ENCODE data around the gene PMM2.

Gene PMM2

DNA sequence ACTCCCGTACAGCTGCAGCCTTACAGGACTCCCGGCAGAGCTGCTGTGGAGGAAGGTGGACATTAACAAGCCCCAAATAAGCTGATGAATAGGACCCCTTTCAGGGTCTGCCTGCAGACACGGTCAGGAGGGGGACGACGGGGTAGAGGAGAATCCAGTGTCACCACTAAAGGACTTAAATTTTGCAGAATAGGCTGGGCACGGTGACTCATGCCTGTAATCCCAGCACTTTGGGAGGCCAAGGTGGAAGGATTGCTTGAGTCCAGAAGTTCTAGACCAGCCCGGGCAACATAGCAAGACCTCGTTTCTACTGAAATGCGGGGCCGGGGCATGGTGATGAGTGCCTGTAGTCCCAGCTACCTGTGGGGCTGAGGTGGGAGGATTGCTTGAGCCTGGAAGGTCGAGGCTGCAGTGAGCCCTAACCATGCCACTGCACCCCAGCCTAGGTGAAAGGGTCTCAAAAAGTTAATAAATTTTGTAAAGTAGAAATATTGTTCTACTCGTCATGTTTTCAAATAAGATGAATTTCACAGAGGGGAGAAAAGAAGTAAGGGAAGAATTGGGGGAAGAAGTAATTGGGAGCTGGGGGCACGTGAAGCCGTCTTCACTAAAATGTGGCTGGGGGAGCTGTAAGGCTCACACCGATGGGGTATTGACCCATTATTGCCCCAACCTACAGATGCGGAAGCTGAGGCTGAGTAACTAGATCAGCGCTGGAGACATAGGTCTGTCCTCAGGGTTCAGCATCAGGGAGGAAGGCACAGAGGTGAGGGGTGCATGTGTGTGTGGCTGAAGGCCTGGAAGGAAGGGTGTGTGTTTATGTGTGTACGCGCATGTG, 89.2 kb downstream of the PMM2 start:
- DNase-seq (ENCODE audit: low read depth): no peak
- no peak overlapping the region for H3K4me3 ChIP-seq (ENCODE audit: low read length)
- no peaks in the 10 kb centered on the region for H3K27me3 ChIP-seq (replicated peaks; ENCODE audit: control insufficient read depth, insufficient read depth, low read length)
- H3K4me1 ChIP-seq (ENCODE audit: control insufficient read depth, insufficient read depth, low read length): peaks cover 40% of the 10 kb centered on the region
- H3K36me3 ChIP-seq (ENCODE audit: control insufficient read depth, insufficient read depth, low read length, severe bottlenecking): peaks cover 17% of the 10 kb centered on the region
- no peak overlapping the region for H3K9ac ChIP-seq (ENCODE audit: low read length)
- no peaks in the 10 kb centered on the region for H3K9me3 ChIP-seq (ENCODE audit: control insufficient read depth, low read length)

DNA sequence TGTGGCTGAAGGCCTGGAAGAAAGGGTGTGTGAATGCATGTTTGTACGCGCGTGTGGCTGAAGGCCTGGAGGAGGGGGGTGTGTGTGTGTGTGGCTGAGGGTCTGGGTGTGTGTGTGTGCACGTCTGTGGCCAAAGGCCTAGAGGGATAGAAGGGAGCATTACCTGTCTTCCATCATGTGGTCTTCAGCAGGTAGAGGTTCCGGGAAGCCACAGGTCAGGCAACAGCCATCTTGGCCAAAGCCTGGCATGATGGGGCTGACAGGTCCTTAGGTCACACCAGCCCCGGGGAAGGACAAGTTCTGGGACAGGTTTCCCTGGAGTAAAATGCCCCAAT, 89.8 kb downstream of the PMM2 start:
- no peak for DNase-seq (ENCODE audit: low read depth)

DNA sequence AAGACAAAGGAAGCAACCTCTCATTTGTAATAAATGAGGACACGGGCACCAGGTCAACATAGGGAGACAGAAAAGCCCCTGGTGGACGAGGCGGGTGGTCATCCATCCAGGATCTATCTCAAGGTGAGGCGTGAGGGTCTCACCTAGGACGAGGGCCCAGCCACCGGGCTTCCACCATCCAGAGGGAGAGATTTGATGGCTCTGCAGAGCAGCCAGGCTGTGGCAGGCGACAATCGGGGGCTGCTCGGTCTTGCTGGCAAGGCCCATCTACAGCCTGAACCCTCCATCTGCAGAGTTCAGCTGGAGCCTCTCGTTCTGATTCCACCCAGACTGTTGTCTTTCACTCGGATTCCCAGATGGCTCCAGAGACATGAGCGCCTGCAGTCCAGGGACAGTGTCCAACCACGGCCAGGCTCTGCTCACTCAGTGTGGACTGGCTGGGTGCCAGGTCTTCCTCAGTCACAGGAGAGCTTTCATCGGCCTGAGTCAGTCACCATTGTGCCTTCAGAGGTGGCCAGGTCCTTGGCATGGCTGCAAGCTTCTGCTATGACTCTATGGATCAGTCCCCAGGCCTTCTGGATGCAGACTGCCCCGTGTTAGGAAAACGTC, 90.4 kb downstream of the PMM2 start:
- Histone ChIP-seq H3K9ac (ENCODE audit: low read length) (peak overlapping the region; percentile 40), H3K36me3 (ENCODE audit: control insufficient read depth, insufficient read depth, low read length, severe bottlenecking) (peaks cover 29% of the 10 kb centered on the region), H3K9me3 (ENCODE audit: control insufficient read depth, low read length) (no peaks in the 10 kb centered on the region), H3K27me3 (replicated peaks; ENCODE audit: control insufficient read depth, insufficient read depth, low read length) (no peaks in the 10 kb centered on the region), H3K4me3 (ENCODE audit: low read length) (no peak overlapping the region), H3K4me1 (ENCODE audit: control insufficient read depth, insufficient read depth, low read length) (peaks cover 40% of the 10 kb centered on the region)
- peak; percentile 22 for DNase-seq (ENCODE audit: low read depth)

More for the DNA sequence above, 89.8 kb downstream of the PMM2 start:
- Histone ChIP-seq H3K4me1 (ENCODE audit: control insufficient read depth, insufficient read depth, low read length) (peaks cover 40% of the 10 kb centered on the region), H3K36me3 (ENCODE audit: control insufficient read depth, insufficient read depth, low read length, severe bottlenecking) (peaks cover 23% of the 10 kb centered on the region), H3K9ac (ENCODE audit: low read length) (no peak overlapping the region), H3K27me3 (replicated peaks; ENCODE audit: control insufficient read depth, insufficient read depth, low read length) (no peaks in the 10 kb centered on the region), H3K4me3 (ENCODE audit: low read length) (no peak overlapping the region), H3K9me3 (ENCODE audit: control insufficient read depth, low read length) (no peaks in the 10 kb centered on the region)

DNA sequence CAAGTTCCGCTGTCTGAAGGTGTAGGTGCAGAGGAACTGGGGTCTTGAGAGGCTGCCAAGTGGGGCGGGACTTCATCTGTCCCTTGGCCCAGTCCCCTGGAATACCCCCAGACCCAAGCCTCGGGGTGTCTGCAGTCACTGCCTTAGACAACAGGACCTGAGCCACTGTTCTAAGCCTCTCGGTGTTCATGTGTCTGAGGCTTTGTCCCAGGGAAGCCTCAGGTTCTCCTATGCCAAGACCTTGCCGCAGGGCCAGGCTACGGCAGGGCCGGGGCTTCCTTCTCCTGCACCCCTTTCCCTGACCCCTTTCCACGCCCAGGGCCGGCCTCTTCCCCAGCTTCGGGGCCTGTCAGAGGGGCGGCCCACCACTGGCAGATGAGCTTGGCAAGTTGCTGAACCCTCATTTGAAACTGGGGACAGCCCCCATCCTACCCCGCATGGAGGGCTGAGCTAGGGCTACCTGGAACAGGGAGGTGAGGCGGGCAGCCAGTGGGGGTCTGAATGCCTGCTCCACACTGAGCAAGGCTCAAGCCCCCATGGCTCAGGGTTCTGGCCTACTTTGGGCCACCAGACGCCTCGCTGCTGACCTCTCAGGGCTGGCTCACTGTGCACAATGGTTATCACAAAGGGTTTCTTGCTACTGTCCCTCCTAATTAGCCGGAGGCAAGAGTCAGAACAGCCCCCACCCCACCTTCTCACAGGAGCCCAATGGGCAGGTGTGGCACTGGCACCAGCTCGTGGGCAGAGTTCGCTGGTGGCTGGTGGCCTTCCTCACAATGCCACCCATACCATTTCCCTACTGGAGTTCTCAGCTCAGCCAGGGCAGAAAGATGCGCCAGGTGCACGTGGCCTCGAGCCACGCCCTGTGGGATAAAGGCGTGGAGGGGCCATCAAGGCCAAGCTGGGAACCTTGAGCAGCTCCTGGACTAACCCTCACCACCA, 91.6 kb downstream of the PMM2 start:
- H3K36me3 ChIP-seq (ENCODE audit: control insufficient read depth, insufficient read depth, low read length, severe bottlenecking): peaks cover 41% of the 10 kb centered on the region
- no peak for DNase-seq (ENCODE audit: low read depth)

DNA sequence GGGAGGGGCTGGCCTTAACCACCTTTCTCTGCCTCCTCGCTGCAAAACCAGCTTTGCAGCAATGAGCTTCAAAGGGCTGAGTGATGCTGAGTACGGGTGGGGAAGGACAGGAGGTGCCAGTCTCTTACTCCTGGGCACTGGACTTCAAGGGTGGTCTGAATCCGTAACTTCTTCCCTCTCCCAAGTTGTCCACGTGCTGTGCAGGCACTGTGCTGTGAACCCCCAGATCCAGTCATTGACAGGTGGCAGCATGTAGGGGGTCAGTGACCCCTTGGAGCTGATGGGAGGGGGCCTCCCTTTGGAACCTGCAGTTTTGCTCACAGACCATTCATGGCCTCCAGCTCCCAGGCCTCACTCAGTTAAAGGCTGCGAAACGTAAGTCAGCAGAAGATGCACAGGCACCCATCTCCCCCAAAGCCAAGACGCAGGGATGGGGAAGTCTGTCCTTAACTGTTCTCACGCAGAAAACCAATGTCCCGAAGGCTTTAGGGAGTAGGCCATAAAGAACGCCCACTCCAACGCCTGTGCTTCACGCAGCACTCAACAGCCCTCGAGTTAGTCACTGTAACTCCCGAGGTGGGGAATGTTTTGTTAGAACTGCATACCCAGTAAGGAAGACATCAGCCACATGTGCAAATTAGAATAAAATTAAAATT, 92.4 kb downstream of the PMM2 start:
- H3K9me3 ChIP-seq (ENCODE audit: control insufficient read depth, low read length): no peaks in the 10 kb centered on the region
- no peak overlapping the region for H3K4me3 ChIP-seq (ENCODE audit: low read length)
- no peak overlapping the region for H3K9ac ChIP-seq (ENCODE audit: low read length)
- no peak for DNase-seq (ENCODE audit: low read depth)
- no peaks in the 10 kb centered on the region for H3K27me3 ChIP-seq (replicated peaks; ENCODE audit: control insufficient read depth, insufficient read depth, low read length)
- peaks cover 30% of the 10 kb centered on the region for H3K4me1 ChIP-seq (ENCODE audit: control insufficient read depth, insufficient read depth, low read length)
- H3K36me3 ChIP-seq (ENCODE audit: control insufficient read depth, insufficient read depth, low read length, severe bottlenecking): peaks cover 49% of the 10 kb centered on the region

More for the DNA sequence above, 91.6 kb downstream of the PMM2 start:
- Histone ChIP-seq H3K4me1 (ENCODE audit: control insufficient read depth, insufficient read depth, low read length) (peaks cover 38% of the 10 kb centered on the region), H3K9me3 (ENCODE audit: control insufficient read depth, low read length) (no peaks in the 10 kb centered on the region), H3K27me3 (replicated peaks; ENCODE audit: control insufficient read depth, insufficient read depth, low read length) (no peaks in the 10 kb centered on the region), H3K4me3 (ENCODE audit: low read length) (no peak overlapping the region), H3K9ac (ENCODE audit: low read length) (no peak overlapping the region)

DNA sequence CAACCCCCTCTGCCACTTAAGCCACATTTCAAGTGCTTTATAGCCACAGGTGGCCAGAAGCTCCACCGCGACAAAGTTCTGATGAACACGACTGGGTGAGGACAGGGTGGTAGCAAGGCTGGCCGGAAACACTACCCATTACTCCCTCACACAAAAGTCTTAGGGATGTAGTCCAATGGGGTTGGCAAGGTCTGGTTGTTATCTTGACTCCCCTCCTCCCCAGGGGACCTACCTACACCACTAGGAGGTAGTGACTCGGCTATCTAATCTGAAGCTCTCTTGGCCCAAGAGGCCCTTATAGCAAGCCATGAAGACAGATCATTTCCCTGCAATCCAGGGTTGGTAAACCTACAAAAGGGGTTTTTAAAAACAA, 92.9 kb downstream of the PMM2 start:
- Histone ChIP-seq H3K9me3 (ENCODE audit: control insufficient read depth, low read length) (no peaks in the 10 kb centered on the region), H3K4me3 (ENCODE audit: low read length) (no peak overlapping the region), H3K9ac (ENCODE audit: low read length) (no peak overlapping the region), H3K36me3 (ENCODE audit: control insufficient read depth, insufficient read depth, low read length, severe bottlenecking) (peaks cover 54% of the 10 kb centered on the region), H3K27me3 (replicated peaks; ENCODE audit: control insufficient read depth, insufficient read depth, low read length) (no peaks in the 10 kb centered on the region), H3K4me1 (ENCODE audit: control insufficient read depth, insufficient read depth, low read length) (peaks cover 27% of the 10 kb centered on the region)
- DNase-seq (ENCODE audit: low read depth): no peak

DNA sequence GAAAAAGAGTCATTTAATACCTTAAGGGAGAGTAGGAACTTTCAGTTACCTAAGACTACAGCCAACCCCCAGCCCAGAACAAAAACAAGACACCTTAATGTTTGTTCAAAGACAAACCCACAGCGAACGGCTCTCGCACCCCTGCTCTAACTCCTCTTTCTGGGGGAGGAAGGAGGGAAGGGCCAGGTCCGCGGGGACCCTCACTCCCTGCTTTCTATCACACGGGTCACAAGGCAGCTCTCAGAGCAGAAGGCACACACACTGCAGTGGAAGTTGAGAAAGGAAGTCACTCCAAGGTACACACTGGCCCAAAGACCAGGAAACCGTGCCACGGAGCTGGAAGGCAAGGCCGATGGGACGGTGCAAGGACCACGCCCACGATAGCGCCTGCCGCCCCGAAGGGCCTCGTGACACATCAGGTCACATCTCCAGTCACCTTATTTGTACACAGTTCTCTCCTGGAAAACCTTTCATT, 94.5 kb downstream of the PMM2 start:
- H3K9me3 ChIP-seq (ENCODE audit: control insufficient read depth, low read length): no peaks in the 10 kb centered on the region
- DNase-seq (ENCODE audit: low read depth): no peak
- H3K4me1 ChIP-seq (ENCODE audit: control insufficient read depth, insufficient read depth, low read length): peaks cover 13% of the 10 kb centered on the region
- H3K36me3 ChIP-seq (ENCODE audit: control insufficient read depth, insufficient read depth, low read length, severe bottlenecking): peaks cover 70% of the 10 kb centered on the region
- no peaks in the 10 kb centered on the region for H3K27me3 ChIP-seq (replicated peaks; ENCODE audit: control insufficient read depth, insufficient read depth, low read length)
- no peak overlapping the region for H3K9ac ChIP-seq (ENCODE audit: low read length)
- no peak overlapping the region for H3K4me3 ChIP-seq (ENCODE audit: low read length)

DNA sequence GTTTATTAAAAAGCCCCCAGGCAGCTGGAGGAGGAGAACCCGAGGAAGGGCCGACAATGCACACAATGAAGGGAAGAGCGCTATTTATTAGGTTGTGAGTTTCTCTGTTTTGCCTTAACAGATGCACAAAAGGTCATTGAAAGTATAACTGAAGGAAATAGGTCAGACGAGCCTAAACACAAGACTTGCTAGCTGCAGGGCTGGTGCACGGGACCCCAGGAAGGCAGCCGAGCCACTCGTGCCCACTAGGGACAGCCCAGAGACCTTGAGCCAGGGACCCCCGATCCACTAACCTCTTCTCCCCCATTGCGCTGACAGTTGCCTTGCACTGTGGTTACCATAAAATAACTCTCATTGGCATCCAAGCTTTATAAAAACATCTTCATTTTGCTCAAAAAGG, 95.8 kb downstream of the PMM2 start:
- no peaks in the 10 kb centered on the region for H3K9me3 ChIP-seq (ENCODE audit: control insufficient read depth, low read length)
- H3K4me1 ChIP-seq (ENCODE audit: control insufficient read depth, insufficient read depth, low read length): peaks cover 4% of the 10 kb centered on the region
- no peak overlapping the region for H3K9ac ChIP-seq (ENCODE audit: low read length)
- H3K27me3 ChIP-seq (replicated peaks; ENCODE audit: control insufficient read depth, insufficient read depth, low read length): no peaks in the 10 kb centered on the region
- H3K4me3 ChIP-seq (ENCODE audit: low read length): no peak overlapping the region
- H3K36me3 ChIP-seq (ENCODE audit: control insufficient read depth, insufficient read depth, low read length, severe bottlenecking): peaks cover 81% of the 10 kb centered on the region
- DNase-seq (ENCODE audit: low read depth): no peak

DNA sequence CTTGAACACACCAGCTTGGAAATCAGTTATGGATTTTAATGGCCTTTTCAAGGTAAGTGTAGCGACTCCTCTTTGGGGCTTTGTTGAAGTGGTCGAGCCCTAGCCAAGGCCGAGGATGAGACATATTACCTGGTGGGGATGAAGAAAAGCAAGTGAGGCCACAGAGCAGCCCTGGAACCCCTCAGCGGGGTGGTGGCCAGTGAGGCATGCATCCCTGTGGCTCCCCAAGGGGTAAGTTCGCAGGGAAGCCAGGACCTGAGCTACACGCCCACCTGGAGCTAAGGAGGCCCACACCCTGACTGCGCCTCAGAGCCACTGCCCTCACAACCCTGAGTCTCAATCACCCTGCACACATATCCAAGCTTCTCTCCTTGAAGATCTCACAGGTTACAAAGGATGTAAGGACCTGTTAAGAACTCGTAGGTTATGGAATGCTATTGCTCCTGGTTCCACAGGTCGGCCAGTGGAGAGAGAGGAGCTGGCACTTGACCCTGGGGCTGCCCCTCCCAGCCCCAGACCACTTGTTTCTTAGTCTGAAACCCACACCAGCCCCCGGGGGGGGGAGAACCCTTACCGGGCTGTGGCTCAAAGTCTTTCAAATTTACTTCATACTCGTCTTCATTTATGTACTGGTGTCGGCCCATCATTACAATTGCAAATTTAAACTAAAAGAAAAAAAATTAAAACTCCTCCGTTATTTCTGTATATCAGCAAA, 96.5 kb downstream of the PMM2 start:
- DNase-seq (ENCODE audit: low read depth): no peak
- no peaks in the 10 kb centered on the region for H3K27me3 ChIP-seq (replicated peaks; ENCODE audit: control insufficient read depth, insufficient read depth, low read length)
- H3K4me1 ChIP-seq (ENCODE audit: control insufficient read depth, insufficient read depth, low read length): no peaks in the 10 kb centered on the region
- H3K4me3 ChIP-seq (ENCODE audit: low read length): no peak overlapping the region
- no peaks in the 10 kb centered on the region for H3K9me3 ChIP-seq (ENCODE audit: control insufficient read depth, low read length)
- H3K36me3 ChIP-seq (ENCODE audit: control insufficient read depth, insufficient read depth, low read length, severe bottlenecking): peaks cover 88% of the 10 kb centered on the region
- H3K9ac ChIP-seq (ENCODE audit: low read length): no peak overlapping the region

DNA sequence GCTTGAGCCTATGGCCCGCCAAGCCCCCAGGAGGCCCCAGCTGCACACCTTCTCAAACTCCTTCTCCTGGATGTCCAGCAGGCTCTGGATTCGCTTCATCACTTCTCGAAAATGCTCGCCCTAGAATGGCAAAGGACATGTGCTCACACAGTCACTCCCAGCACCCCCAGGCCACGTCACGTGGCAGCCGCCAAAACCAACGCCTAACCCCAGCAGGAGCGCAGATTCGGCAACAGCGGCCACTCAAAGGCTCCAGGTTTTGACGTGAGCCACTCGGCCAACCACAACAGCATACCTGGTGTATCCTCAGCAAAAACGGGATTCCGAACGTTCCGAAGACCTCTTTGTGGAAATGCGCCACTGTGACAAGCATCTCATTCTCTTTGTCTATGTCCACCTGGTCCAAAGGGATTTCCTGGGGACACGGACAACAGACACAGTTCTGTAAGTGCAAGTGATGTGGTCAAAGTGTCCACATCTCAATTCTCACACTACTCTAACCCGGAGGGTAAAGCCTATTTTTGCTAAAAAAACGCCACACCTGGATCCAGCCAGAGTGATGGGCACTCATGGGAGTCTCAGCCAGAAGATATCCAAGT, 97.2 kb downstream of the PMM2 start:
- no peak for DNase-seq (ENCODE audit: low read depth)

More for the DNA sequence above, 97.2 kb downstream of the PMM2 start:
- Histone ChIP-seq H3K9me3 (ENCODE audit: control insufficient read depth, low read length) (no peaks in the 10 kb centered on the region), H3K9ac (ENCODE audit: low read length) (no peak overlapping the region), H3K4me3 (ENCODE audit: low read length) (no peak overlapping the region), H3K36me3 (ENCODE audit: control insufficient read depth, insufficient read depth, low read length, severe bottlenecking) (peaks cover 92% of the 10 kb centered on the region), H3K4me1 (ENCODE audit: control insufficient read depth, insufficient read depth, low read length) (no peaks in the 10 kb centered on the region), H3K27me3 (replicated peaks; ENCODE audit: control insufficient read depth, insufficient read depth, low read length) (no peaks in the 10 kb centered on the region)
